Measurements from ENCODE around the gene ZNF280A.
"Not testable (repeated sequence)": the region's sequence is repeated elsewhere in the genome, so short reads cannot be mapped to it uniquely, and the experiment has no call there.

ZNF280A gene

DNA sequence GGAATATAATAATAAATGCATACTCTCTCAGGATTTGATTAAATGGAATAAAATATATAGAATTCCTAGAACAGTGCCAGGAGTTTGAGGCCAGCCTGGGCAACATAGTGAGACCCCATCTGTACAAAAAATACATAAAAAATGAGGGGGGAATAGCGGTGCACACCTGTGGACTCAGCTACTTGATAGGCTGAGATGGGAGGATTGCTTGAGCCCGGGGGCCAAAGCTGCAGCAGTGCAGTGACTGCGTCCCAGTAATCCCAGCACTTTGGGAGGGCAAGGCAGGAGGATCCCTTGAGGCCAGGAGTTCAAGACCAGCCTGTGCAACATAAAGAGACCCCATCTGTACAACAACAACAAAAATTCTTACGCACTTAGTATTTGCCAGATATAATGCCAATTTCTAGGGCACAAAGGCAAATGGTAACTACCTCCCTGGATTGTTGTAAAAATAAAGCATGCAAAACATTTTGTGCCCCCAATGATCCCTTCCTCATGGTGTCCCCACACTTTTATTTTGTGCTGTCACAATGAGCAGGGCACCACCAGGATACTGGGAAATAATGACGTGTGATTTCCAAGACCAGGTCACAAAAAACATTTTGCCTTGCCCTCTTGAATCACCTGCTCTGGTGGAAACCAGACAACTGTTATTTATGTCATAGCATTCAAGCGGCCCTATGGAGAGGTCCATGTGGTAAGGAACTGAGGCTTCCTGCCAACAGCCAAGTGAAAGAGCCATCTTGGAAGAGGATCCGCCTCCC, 18.3 kb upstream of the ZNF280A start:
- DNase-seq, result no peak

DNA sequence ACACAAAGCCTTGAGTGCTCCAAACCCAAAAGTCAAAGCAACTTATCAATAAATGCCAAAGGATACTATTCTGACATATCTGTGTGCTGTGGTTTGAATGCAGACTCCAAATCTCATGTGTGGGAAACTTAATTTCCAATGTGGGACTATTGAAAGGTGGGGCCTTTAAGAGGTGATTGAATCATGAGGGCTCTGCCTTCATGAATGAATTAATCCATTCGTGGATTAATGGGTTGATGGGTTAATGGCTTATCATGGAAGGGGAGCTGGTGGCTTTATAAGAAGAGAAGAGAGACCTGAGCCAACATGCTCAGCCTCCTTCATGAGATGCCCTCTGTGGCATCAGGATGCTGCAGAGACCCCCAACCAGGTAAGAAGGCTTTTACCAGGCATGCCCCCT, 16.8 kb upstream of the ZNF280A start:
- DNase-seq, result no peak

- no peak for DNase-seq
Measured at GRCh38 chr22:22536515-22536914, 16.4 kb upstream of the ZNF280A start.

- DNase-seq, result no peak
Measured at GRCh38 chr22:22535662-22536061, 15.6 kb upstream of the ZNF280A start.

- DNase-seq, result no peak
Measured at GRCh38 chr22:22534604-22535415, 14.7 kb upstream of the ZNF280A start.

GRCh38 chr22:22533863-22534262, 13.8 kb upstream of the ZNF280A start:
- no peak for DNase-seq

GRCh38 chr22:22533417-22533816, 13.3 kb upstream of the ZNF280A start:
- DNase-seq, result no peak

DNA sequence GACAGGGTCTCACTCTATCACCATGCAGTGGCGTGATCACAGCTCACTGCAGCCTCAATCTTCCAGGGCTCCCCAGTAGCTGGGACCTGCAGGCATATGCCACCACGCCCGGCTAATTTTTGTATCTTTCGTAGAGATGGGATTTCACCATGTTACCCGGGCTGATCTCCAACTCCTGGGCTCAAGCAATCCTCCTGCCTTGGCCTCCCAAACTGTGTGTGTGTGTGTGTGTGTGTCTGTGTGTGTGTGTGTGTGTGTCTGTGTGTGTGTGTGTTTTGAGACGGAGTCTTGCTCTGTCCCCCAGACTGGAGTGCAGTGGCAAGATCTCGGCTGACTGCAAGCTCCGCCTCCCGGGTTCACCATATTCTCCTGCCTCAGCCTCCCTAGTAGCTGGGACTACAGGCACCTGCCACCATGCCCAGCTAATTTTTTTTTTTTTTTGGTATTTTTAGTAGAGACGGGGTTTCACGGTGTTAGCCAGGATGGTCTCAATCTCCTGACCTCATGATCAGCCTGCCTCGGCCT, 12.5 kb upstream of the ZNF280A start:
- not testable (repeated sequence) for DNase-seq

DNA sequence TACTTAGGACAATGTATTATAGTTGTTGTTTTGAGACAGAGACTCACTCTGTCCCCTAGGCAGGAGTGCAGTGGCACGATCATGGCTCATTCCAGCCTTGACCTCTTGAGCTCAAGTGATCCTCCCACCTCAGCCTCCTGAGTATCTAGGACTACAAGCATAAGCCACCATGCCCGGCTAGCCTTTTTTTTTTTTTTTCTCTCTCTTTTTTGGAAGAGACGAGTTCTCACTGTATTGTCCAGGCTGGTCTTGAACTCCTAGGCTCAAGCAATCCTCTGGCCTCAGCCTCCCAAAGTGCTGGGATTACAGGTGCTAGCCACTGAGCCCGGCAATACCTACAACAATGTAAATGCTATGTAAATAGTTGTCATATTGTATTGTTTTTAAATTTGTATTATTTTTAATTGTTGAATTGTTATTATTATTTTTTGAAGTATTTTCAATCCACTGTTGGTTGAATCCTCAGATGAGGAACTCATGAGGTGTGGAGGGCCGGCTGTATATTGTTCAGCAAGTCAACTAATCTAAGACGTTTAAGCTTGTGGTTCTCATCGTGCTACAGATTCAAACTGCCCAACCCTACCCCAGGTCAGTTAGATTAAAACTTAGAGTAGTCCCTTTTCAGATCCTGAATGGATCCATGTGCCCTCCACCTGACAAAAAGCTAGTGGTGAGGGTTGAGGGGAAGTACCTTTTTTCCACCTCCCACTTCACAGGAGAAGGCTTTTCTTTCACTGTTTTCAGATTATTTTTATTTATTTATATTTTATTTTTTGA, 11.9 kb upstream of the ZNF280A start:
- DNase-seq, result no peak

DNA sequence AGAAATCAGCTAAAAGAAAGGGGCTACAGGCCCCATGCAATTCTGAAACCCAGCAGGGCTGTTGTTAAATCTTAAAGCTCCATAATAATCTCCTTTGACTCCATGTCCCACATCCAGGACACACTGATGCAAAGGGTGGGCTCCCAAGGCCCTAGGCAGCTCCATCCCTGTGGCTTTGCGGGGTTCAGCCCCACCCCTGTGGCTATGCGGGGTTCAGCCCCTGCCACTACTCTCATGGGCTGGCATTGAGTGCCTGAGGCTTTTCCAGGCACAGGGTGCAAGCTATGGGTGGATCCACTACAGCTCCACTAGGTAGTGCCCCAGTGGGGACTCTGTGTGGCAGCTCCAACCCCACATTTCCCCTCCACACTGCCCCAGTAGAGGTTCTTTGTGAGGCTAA, 8.7 kb upstream of the ZNF280A start:
- DNase-seq, result no peak

DNA sequence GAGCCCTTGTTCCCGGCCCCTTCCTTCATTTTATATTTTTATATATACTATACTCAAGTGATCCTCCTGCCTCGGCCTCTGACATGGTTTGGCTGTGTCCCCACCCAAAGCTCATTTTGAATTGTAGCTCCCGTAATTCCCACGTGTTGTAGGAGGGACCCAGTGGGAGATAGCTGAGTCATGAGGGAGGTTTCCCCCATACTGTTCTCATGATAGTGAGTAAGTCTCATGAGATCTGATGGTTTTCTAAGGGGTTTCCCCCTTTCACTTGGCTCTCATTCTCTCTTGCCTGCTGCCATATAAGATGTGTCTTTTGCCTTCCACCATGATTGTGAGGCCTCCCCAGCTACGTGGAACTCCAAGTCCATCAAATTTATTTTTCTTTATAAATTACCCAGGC, 7.2 kb upstream of the ZNF280A start:
- no peak for DNase-seq

DNA sequence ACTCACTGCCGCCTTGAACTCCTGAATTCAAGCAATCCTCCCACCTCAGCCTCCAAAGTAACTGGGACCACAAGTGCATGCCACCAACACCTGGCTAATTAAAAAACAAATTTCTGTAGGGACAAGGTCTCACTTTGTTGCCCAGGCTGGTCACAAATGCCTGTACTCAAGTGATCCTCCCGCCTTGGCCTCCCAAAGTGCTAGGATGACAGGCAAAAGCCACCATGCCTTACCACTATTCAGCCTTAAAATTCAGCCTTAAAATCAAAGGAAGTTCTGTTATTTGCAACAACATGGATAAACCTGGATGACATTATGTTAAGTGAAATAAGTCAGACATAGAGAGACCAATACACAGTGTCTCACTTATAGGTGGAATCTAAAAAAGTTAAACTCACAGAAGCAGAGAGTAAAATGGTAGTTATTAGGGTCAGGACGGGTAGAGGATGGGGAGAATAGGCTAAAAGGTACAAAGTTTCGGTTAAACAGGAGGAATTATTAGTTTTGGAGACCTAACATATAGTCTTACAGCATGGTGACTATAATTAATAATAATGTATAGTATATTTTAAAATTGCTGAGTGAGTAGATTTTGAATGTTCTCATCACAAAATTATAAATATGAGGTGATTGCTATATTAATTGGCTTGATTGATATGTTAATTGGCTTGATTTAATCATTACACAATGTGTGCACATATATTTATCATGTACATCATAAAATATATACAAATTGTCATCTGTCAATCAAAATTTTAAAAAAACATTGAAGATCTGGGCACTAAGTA, 6.2 kb upstream of the ZNF280A start:
- no peak for DNase-seq

GRCh38 chr22:22523494-22523893, 3.4 kb upstream of the ZNF280A start:
- DNase-seq, result no peak

GRCh38 chr22:22521631-22522030, 1.6 kb upstream of the ZNF280A start:
- no peak for DNase-seq

DNA sequence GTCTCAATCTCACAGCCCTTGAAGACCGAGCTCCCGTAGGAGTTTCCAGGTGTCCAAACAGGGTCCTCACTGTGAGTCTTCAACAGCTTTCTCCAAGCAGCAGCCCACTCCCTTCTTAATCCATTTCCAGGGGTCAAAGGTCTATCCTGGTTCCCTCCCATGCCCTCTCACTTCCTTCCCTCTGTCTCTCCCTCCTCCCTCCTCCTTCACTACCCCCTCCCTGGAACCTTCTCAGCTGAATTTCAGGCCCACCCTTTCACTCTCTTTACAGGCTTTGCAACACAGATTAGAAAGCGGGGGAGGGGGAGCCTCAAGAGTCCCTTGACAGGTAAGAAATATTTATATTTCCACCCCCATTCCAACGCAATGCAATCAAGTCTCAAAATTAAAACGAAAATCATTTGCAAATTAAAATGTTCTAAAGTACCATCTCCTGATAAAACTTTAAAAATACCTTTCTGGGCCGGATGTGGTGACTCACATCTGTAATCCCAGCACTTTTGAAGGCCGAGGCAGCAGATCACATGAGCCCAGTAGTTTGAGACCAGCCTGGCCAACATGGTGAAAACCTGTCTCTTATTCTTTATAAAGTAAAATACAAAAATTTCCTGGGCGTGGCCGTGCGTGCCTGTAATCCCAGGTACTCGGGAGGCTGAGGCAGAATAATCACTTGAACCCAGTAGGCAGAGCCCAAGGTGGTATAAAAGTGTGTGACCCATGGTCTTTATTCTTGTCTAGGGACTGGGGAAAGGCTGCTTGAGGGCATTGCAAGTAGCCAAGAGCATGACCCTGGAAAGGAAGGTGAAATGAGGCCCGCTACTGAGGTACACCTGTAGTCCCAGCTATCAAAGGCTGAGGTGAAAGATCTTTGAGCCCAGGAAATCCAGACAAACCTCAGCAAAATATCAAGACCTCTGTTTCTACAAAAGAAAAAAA, 865 bp upstream of the ZNF280A start:
- no peak for DNase-seq

GRCh38 chr22:22519591-22519990, 479 bp downstream of the ZNF280A start:
- peak in 1 of 2 experiments; percentile 3 for DNase-seq

GRCh38 chr22:22516992-22517391, 3.1 kb downstream of the ZNF280A start:
- DNase-seq, result no peak

DNA sequence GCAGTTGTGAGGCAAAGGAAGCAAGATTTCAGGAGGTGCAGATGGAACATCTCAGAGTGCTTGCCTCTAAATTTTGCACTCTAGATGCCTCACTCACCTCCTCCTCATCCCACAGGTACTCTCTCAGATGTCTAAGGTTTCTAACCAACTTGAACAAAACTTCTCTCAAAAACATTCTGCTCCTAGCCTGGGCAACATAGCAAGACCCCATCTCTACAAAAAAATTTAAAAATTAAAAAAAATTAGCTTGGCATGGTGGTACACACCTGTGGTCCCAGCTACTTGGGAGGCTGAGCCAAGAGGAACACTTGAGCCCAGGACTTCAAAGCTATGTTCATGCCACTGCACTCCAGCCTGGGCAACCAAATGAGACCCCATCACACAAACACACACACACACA, 4.2 kb downstream of the ZNF280A start:
- DNase-seq, result no peak

DNA sequence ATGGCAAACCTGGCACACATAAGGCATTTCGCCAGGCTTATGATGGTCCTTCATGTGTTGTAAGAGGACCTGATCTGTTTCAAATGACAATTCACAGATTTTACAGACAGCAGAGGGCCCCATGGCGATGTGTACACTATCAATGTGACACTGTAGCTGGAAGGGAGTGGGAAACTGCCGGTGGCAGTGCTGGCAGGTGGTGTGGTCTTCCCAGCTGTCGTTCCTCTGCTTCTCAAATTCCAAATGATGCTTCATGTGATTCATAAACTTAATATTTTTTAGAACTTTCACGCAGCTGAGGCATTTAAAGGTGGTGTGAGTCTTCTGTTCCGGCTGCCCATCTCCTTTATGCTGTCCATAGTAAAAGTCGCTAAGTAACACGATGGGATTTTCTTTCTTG, 5.6 kb downstream of the ZNF280A start:
- DNase-seq, result not testable (repeated sequence)

DNA sequence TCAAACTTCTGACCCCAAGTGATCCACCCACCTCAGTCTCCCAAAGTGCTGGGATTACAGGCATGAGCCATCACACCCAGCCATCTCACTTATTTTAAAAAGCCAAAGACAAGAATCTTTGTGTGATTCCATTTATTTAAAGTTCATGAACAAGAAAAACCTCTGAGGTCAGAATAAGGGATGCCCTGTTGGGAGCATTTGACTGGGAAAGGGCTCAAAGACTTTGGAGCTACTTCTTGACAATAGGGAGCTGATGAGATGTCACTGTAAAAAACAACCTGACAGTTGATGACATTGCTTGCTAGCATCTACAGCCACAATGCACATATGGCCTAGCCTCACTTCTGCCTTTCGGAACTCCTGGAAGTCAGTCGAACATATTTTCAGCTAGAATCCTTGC, 6.5 kb downstream of the ZNF280A start:
- DNase-seq, result no peak

DNA sequence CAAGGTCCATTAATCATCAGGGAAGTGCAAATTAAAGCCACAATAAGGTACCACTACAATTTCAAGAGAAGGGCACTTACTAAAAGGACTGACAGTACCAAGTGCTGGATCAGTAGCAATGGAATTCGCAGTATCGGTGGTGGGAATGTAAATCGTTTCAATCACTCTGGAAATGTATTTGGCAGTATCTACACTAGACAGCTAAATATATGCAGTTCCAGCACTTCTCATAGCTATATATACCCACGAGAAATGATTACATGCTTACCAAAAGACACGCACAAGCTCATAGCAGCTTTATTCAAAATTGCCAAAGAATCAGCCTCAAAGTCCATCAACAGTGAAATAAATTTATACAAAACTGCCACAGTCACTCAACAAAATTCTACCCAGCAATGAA, 7.1 kb downstream of the ZNF280A start:
- no peak for DNase-seq

All from NCI-H1930 (cell line).